Activated CD4-positive, alpha-beta T cell treated with anti-CD3 and anti-CD28 coated beads, Interleukin-2, Interleukin-4, amounts not matched to agents 100 ng/mL and 50 ng/mL, durations not matched to agents 16 hours and 8 hours (primary cell): Measurements from ENCODE around the gene KLK15.
"Not testable (repeated sequence)": the region's sequence is repeated elsewhere in the genome, so short reads cannot be mapped to it uniquely, and the experiment has no call there.

Experiments used
- DNase-seq: peaks from one replicate; pipeline ENCODE4 v3.0.0-alpha.2; 2020; ENCODE audit warnings: low spot score

The KLK15 gene

GRCh38 chr19:50820549-50821247, 12.7 kb downstream of the KLK15 start:
- DNase-seq, result no peak

- no peak for DNase-seq
Measured at GRCh38 chr19:50820086-50820485, 13.3 kb downstream of the KLK15 start.

- DNase-seq, result no peak
Measured at GRCh38 chr19:50819636-50820035, 13.7 kb downstream of the KLK15 start.

- DNase-seq, result no peak
Measured at GRCh38 chr19:50818859-50819472, 14.4 kb downstream of the KLK15 start.

- DNase-seq, result peak; percentile 65
Measured at GRCh38 chr19:50817941-50818858, 15.2 kb downstream of the KLK15 start.

GRCh38 chr19:50815439-50815838, 17.9 kb downstream of the KLK15 start:
- DNase-seq, result no peak

GRCh38 chr19:50814883-50815282, 18.5 kb downstream of the KLK15 start:
- no peak for DNase-seq

- no peak for DNase-seq
Measured at GRCh38 chr19:50812474-50812873, 20.9 kb downstream of the KLK15 start.

- not testable (repeated sequence) for DNase-seq
Measured at GRCh38 chr19:50811622-50812238, 21.6 kb downstream of the KLK15 start.

- DNase-seq, result no peak
Measured at GRCh38 chr19:50808856-50809255, 24.5 kb downstream of the KLK15 start.

- DNase-seq, result peak; percentile 99
Measured at GRCh38 chr19:50804420-50805272, 28.7 kb downstream of the KLK15 start.

- no peak for DNase-seq
Measured at GRCh38 chr19:50803633-50804419, 29.5 kb downstream of the KLK15 start.

GRCh38 chr19:50801107-50801506, 32.3 kb downstream of the KLK15 start:
- DNase-seq, result no peak

GRCh38 chr19:50799547-50799851, 33.9 kb downstream of the KLK15 start:
- no peak for DNase-seq

- DNase-seq, result no peak
Measured at GRCh38 chr19:50798659-50799546, 34.5 kb downstream of the KLK15 start.

GRCh38 chr19:50797781-50798658, 35.4 kb downstream of the KLK15 start:
- DNase-seq, result no peak

GRCh38 chr19:50797429-50797780, 36.0 kb downstream of the KLK15 start:
- no peak for DNase-seq

GRCh38 chr19:50796634-50797428, 36.5 kb downstream of the KLK15 start:
- no peak for DNase-seq
